GM04503 (cell line): ENCODE measurements around the gene MBNL1.

Experiments used
- DNase-seq: peaks from one replicate; pipeline ENCODE4 v3.0.0-alpha.2; 2012; ENCODE audit warnings: low read depth

MBNL1 gene

DNA sequence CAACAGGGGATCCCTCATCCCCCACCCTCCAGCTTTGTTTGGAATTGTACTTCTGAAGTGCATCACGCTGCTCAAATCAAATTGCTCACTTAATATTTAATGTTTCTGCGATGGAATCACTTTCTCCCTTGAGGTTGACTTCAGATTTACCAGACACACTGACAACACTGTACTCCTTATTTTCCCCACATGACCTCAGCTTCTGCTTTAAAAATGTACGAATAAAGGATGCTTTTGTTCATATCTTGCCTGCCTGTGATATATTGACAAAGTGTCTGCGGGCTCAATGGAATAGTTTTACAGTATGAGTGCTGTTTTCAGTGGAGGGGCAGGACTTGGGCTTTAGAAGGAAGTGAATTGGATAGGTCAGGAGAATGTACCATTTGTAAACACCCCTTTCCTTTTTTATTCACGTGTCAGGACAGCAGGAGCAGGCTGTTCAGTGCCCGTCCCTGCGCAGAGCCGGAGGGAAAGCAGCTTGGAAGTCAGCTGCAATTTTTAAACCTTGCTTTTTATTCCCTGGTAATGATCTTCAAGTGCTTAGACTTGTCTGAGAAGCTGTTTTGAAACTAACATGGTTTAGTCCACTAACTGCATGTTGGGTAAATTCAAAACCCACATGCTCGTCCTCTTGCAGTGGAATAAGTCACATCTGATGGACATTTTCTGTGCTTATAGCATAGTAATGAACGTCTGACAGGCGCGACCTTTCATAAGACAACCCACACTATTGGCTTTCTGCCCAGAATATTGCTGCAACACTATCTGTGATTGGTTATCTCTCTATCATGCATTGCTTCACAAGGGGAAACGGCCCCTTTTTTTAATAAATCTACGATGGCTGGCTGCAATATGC, 29.9 kb downstream of the MBNL1 start:
- peak; percentile 85 for DNase-seq

GRCh38 chr3:152299249-152299976, 30.7 kb downstream of the MBNL1 start:
- no peak for DNase-seq

DNA sequence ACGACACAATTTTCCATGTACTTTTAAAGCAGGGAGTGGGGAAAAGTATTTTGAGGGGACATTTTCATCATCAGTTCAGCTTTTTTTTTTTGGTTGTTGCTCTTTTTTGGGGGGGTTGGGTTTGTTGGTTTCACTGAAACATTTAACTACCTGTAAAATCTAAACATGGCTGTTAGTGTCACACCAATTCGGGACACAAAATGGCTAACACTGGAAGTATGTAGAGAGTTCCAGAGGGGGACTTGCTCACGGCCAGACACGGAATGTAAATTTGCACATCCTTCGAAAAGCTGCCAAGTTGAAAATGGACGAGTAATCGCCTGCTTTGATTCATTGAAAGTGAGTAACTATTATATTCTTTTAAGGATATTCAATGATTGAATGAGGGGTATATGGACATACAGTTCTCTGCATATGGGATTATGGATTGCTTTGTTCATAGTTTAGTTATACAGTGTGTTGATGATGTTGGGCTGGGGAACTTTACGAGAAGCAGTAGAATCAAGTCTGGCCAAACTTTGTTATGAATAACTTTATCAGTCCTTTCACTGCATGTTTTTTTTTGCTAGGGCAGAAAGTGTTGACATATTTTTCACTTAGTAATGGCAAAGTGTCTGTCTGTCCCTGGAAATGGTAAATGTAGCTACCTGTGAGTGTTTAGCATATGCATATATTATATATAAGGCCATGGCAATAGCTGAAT, 31.5 kb downstream of the MBNL1 start:
- no peak for DNase-seq

- no peak for DNase-seq
Measured at GRCh38 chr3:152301745-152302181, 33.0 kb downstream of the MBNL1 start.

GRCh38 chr3:152302521-152303021, 33.8 kb downstream of the MBNL1 start:
- DNase-seq, result peak; percentile 93

DNA sequence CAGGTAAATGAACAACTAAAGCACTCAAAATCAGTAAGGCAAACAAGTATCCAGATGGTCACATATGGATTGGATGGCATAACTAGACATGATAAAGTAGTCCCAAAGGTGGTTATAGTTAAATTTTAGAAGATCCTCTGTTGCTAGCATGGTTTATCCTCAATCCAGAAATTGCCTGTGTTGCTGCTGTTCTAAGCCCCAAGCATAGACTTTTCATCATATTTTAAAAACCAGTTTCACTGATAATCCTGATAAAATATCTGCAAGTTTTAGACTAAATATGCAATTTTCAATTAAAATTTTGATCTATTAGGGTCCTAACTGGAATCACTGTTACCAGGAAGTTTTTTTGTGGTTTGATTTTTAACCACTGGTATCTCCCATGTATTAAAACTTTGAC, 35.4 kb downstream of the MBNL1 start:
- no peak for DNase-seq

DNA sequence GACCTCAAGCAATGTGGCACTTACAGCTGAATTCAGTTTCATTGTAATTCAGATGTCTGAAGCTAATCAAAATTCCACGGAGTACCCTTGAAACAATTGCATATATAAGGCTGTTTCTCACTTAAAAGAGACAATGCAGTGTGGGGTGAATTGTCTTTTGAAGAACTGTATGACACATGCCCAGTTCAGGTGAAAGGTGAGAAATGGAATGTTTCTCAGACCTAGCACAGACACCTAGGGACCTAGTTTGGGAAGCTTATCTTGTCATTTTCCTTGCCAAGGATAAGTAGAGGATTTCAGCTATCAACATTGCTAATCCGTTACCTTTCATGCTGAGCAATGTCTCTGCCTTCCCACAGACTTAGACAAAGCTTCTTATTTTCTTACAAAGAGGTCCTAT, 36.3 kb downstream of the MBNL1 start:
- DNase-seq, result no peak

GRCh38 chr3:152307829-152308474, 39.2 kb downstream of the MBNL1 start:
- no peak for DNase-seq

- no peak for DNase-seq
Measured at GRCh38 chr3:152308475-152308844, 39.7 kb downstream of the MBNL1 start.

GRCh38 chr3:152309031-152309430, 40.3 kb downstream of the MBNL1 start:
- DNase-seq, result no peak

DNA sequence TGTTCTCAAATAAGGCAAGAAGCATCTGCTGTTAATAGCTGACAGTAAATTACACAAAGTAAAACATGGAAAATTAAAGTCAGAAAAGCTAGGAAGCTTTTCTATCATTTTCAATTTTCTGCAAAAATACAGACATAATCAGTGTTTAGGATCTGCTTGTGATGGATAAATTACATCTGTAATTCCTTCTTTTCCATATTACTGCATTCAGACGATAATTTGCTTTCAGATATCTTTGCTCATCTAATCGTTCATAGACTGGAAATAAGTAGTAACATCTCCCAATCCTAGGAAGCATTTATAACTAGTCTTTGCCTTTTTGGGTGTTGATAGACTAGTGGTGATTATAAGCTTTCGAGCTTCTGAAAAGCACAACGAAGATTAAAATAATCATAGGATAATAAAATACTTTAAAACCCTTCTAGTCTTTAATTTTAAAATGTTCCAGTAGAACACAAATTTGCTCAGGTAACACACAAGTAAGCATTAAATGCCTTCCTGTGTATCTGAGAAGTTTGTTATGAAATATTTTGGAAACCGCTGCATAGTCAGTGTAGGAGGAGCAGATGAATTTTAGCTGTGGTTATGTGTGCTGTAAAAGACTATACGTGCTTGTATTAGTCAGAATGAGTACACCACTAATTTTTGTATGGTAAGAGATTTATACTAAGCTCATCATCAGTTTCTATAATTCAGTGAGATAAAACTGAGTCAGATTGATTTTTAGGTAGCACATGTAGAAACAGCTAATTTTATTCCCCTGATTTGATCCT, 41.0 kb downstream of the MBNL1 start:
- peak; percentile 49 for DNase-seq

DNA sequence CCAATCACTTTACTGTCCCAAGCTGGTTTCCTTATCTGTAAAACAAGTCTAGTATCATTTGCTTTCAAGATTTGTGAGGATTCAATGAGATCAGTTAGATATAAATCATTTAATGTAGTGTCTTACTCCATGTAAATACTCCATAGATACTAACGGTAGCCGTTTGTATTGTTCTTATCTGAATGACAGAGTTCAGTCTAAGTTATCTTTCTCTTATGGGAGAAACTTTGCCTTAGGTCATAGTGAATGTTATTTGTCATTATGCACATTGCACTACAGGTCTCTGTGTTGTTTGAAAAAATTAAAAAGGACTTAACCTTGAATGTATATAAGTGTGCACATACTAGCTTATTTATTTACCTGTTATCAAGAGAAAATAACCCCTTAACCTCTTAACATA, 44.7 kb downstream of the MBNL1 start:
- DNase-seq, result no peak

DNA sequence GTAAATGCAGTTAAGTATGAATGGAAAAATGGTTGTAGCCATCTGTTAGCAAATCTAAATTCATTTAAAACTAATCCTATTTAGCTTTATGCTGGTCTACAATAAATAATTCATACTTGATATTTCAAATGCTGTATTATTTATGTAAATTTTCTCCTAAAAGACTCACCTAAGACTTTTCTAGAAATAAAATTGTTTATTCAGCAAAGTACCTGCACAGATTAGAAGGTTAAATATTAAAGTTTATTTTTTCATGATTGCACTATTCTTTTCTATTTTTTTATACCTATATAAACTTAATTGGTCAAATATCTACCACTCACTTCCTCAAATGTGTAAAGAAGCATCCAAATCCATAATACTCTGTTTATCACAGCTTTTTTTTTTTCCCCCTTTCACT, 45.2 kb downstream of the MBNL1 start:
- DNase-seq, result no peak

DNA sequence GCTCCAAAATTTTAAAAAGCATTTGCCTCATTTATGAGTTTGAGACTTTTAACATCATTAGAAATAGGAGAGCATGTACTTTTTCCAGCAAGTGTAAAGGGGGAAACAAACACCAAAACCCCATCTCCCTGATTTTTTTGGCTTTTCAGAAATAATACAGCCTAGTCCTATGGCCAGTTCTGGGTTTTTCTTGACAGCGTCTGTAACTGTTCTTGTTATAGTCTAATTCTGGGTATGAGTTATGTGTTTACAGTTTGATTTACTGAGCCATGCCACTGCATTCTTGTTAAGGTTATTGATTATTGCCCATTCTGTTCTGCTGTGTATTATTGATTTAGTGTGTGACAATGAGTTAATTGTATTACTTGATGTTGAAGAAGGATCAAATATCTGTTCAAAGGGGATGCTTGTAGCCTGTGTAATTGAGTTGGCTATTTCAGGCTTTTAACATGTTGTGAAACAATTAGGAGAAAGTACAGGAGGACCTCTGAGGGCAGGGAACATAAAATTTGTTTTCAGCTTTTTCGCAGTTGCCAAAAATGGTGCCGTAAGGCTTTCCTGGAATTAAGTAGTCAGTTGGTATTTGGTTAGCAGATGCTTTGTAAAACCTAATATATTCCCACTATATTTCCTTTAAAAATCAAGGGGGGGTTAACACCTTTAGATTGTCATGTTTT, 46.1 kb downstream of the MBNL1 start:
- no peak for DNase-seq

GRCh38 chr3:152315623-152316022, 46.9 kb downstream of the MBNL1 start:
- DNase-seq, result no peak

DNA sequence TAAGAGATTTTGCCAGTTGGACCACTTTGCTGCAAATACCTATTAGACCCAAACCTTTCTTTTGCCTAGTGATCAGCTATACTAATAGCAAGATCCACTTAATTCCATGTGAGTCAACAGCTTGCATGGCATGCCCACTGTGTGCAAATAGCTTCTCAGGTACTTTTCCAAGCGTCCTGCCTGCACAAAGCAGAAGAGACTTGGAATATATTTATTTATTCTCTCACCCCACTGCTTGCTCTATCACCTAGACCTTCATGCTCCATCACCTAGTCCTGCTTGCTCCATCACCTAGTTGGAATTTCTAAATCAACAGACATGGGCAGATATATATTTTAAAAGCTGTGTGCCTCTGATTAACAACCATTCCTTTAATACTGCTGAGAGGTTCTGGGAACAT, 47.6 kb downstream of the MBNL1 start:
- no peak for DNase-seq

GRCh38 chr3:152317184-152317583, 48.5 kb downstream of the MBNL1 start:
- no peak for DNase-seq

DNA sequence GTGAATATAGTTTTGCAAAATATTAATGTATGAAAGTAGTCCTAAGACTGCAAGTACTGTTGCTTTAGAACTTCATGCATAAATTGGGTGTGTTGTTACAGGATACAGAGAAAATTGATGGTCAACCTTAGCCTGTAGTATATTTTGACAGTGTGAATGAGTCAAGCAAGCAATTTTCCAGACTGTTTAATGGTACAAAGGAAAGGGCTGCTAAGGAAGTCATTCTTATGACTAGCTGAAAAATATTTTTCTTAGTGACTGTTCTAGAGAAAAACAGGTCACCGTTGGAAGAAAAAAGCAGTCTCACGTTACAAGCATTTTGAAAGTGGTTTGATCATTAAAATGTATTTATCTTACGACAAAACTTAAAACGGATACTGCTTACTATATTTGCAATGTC, 49.2 kb downstream of the MBNL1 start:
- DNase-seq, result peak; percentile 59

DNA sequence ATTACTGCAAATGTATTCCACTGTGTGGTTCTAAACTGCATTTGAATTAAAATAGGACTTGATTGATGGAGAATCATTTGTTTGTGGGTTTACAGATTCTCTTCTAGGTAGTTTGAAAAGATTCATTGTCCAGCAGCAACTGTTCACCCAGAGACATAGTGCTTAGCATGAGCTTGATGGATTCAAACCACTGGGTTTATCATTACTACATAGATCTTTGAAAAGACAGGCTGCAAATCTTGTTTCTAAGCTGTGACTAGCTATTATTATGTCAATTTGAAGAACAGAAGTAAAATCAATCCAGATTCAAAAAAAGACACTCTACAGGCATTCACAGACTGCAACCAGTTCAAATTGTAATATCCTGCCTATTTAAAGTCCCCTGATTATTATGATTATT, 49.8 kb downstream of the MBNL1 start:
- no peak for DNase-seq

GRCh38 chr3:152319256-152319655, 50.5 kb downstream of the MBNL1 start:
- DNase-seq, result no peak
